Posterior cingulate gyrus (tissue), 11 donors: ENCODE results near the gene ZNF804A.

Experiments
- DNase-seq, 10 donors: peaks; one replicate each; pipeline versions ENCODE4 v3.0.0 to v3.0.0-alpha.2; 2020 to 2021; ENCODE audit warnings: mixed read lengths in 3 of 10
- intact Hi-C: fragments of 100-400 bp; cut with DNase I; formaldehyde crosslinking; loops from one replicate; pipeline ENCODE4 v1.15.1; 2023

The ZNF804A gene

DNA sequence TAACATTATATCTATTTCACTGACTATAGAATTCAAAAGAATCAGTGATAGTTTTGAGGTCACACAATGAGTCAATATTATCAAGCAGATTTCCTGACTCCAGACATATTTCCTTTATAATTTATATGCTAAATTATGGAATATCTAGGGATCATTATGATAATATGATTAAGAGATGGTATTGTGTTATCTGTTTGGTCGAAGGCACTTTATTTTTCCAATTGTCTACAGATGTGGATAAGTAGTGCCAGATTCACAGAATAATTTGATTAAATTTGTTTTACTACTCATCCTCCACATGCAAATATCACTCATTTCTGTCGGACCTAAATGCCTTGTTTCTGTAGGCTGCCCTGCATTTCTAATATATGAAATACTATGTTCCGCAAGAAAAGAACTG is 4.4 kb downstream of the ZNF804A start:
- no peak for DNase-seq
- intact Hi-C loops = loop anchor here (10.0 kb wide), 1 partner anchor 1652 kb away; no protein-coding TSS in a partner anchor

GRCh38 chr2:184610891-184611290 is 12.6 kb downstream of the ZNF804A start:
- intact Hi-C loops = no loop called here
- no peak for DNase-seq

DNA sequence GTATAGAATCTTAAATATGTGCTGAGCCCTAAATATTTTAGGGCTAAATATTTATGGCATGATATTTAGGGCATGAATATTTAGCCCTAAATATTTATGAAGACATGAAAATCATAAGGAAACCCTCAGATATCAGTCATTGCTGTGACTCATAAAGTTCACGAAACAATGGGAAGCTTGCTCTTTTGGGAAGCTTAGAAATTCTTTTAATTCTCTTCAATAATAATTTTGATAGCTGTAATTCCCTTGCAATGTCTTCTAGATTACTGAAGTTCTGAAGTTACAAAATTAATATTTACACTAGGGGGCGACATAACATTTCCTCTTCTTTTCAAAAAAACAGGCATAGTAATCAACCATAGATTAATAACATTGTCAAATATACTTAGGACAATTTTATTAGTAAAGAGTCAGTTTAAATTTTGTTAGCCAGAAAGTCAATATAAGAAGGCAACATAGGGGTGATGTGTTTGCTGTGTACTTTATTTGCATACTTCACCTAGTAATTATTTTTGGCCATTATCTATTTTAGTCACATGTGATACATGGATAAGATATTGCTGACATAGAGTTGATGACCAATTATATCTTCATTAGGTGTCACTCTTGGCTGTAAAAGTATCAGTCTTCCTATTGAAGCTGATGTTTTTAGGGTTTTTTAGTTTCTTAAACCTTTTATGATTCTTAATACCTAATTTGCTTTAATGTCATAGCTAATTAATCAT is 13.2 kb downstream of the ZNF804A start:
- intact Hi-C loops = no loop called here
- DNase-seq = no peak

DNA sequence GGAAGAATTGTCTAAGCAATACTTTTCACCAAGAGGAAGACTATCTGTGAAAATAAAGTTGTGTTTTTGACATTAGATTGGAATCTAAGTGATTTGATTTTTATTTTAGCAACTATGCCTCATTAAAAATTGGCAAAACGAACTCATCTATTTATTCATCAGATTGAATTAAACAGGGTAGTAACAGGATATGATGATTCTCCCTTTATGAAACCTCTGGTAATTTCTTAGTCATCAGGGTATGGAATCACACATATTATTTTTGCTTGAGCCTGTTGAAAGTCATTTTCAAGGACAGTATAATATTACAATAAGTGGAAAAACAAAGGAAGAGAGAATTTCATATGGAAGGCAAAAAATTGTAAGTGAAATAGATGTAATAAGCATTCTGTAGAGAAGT is 22.0 kb downstream of the ZNF804A start:
- intact Hi-C loops = no loop called here
- no peak for DNase-seq

DNA sequence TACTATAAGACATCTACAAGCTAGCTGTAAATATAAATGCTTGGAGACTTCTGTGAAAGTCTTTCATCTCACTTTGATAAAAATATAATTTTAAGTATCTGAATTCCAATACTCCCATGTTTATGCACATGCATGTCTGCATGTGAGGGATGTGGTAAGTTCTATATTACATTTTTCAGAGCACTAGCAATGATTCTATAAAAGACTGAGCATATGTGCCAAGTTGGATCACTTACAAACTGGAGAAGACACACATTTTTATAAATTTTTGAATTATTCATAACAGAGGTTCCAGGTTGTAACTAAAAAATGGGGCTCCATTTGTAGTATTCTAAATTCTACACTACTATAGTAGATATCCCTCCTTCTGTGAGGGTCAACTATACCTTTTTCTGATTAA is 26.0 kb downstream of the ZNF804A start:
- DNase-seq = no peak
- intact Hi-C loops = no loop called here

- DNase-seq = no peak
- intact Hi-C loops = no loop called here
Observed at GRCh38 chr2:184628051-184628450, 29.7 kb downstream of the ZNF804A start.

- DNase-seq = no peak
- intact Hi-C loops = no loop called here
Observed at GRCh38 chr2:184633726-184634125, 35.4 kb downstream of the ZNF804A start.

DNA sequence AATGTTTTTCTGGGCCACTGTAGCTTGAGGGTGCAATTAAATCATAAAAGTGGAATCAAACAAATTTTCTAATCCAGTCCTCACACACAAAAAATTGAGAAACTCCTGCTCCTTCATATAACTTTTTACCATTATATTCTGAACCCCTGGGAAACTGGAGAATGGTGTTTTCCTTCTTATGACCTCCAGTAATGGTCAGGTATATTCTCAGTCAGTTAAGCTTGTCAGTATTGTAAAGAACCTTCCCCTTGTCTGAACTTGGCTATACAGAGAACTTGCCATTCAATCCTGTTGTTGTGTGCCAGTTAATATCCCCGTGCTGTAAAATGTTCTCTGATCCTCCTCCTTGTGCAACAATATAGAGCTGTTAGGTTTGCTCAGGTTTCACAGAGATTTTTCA is 39.5 kb downstream of the ZNF804A start:
- DNase-seq = no peak
- intact Hi-C loops = no loop called here

GRCh38 chr2:184644685-184645084 is 46.4 kb downstream of the ZNF804A start:
- intact Hi-C loops = no loop called here
- no peak for DNase-seq

DNA sequence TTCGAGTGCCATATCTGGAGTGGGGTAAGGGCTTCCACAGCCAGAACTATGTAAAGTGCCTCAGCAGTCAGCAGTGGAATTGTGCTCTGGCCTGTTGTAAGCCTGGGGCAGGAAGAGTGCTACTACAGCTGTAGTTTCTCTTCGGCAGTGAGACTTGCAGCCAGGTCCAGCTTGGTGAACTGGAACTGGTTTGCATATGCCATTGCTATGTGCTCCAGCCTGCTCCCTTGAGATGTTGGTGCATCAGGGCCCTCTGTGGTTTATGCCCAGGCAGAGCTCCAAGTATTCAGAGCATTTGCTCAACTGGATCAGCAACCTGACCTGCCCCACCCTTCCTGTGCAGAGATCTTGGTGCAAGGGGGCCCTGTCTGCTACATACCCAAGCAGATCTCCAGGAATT is 47.8 kb downstream of the ZNF804A start:
- intact Hi-C loops = no loop called here
- DNase-seq = peak in 1 of 10 donors; percentile 37

DNA sequence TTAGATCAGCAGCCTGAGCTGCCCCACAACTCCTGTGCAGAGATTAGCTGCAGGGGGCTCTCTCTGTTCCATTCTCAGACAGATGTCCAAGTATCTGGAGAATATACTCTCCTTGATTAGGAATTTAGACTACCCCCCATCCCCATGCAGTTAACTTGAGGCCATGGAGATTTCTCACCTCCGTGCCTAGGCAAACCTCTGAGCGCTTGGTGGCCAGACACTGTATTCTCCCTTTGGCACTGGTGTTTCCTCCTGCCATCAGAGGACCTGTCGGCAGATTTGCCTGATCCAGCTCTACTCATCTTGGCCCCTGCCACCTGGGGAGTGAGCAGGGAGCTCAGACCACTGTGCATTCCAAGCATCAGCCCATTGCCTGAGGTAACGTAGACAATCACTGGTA is 48.3 kb downstream of the ZNF804A start:
- peak in 1 of 10 donors; percentile 53 for DNase-seq
- intact Hi-C loops = no loop called here

GRCh38 chr2:184654945-184655344 is 56.6 kb downstream of the ZNF804A start:
- intact Hi-C loops = no loop called here
- DNase-seq = no peak

DNA sequence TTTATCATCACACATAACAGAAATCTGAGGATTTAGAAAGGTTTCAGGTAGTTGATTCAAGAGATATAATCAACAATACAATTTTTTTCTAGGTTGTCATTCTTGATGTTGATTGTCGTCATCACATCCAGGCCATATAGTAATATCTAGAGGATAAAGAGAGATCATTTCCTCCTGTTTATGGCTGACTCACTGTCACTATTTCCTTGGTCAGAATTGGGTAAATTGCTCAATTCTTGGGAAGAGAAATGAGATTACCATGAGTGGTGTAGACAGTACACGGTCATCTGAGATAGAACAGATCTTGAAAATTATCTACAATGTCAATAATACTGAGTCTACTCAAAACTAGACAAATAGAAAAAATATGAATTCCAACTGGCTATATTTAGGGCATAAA is 78.8 kb downstream of the ZNF804A start:
- DNase-seq = no peak
- intact Hi-C loops = no loop called here

- intact Hi-C loops = no loop called here
- peak in 2 of 10 donors; percentile 44 to 59 for DNase-seq
Observed at GRCh38 chr2:184679219-184680018, 81.1 kb downstream of the ZNF804A start.

GRCh38 chr2:184680825-184681224 is 82.5 kb downstream of the ZNF804A start:
- intact Hi-C loops = no loop called here
- DNase-seq = no peak

- intact Hi-C loops = no loop called here
- DNase-seq = peak in 2 of 10 donors; percentile 70 to 73
Observed at GRCh38 chr2:184681642-184682321, 83.5 kb downstream of the ZNF804A start.

GRCh38 chr2:184683911-184684310 is 85.6 kb downstream of the ZNF804A start:
- intact Hi-C loops = no loop called here
- DNase-seq = no peak

GRCh38 chr2:184685999-184686841 is 87.9 kb downstream of the ZNF804A start:
- intact Hi-C loops = no loop called here
- DNase-seq = peak in 2 of 10 donors; percentile 52 to 62

- no peak for DNase-seq
- intact Hi-C loops = no loop called here
Observed at GRCh38 chr2:184689638-184690037, 91.3 kb downstream of the ZNF804A start.

- intact Hi-C loops = no loop called here
- no peak for DNase-seq
Observed at GRCh38 chr2:184692141-184692734, 93.9 kb downstream of the ZNF804A start.
